Sciatic nerve (tissue), 2 donors: Measurements from ENCODE around the gene PARD3B. TPM values are rescaled to one million over a fixed set of nuclear protein-coding genes. Genes with fewer than 3 reads are reported as not detected.

Experiments
- ATAC-seq: fragments of 200-7000 bp; cut with Tn5 transposase; one replicate; pipeline ENCODE4 v1.9.1; 2020; ENCODE audit warnings: mild to moderate bottlenecking, moderate library complexity
- DNase-seq: peaks from one replicate; pipeline ENCODE4 v3.0.0-alpha.2; 2020; ENCODE audit warnings: low spot score
- intact Hi-C: fragments of 100-400 bp; cut with DNase I; formaldehyde crosslinking; loops from one replicate; pipeline ENCODE4 v1.14.2; 2022
- total RNA-seq: library from RNA; stranded (reverse); fragmentation: NEBNext Ultra II Directional; extraction: Animal tissue kit (Norgen Biotek cat#: 25700); gene quantifications from one replicate; pipeline ENCODE4 v1.2.1, GENCODE V29; 2021
- donor health status: DM: no; HTN: no; CAD: no.
- donor health status: DM: no; HTN: no; CAD: no.

Gene PARD3B
- total RNA-seq, 1 donor from 2014 or later = 100 TPM

GRCh38 chr2:204725693-204726360 lies 180.6 kb downstream of the PARD3B start:
- no peak for DNase-seq
- ATAC-seq = no peak
- intact Hi-C loops = no loop called here

GRCh38 chr2:204726831-204727230 lies 181.6 kb downstream of the PARD3B start:
- no peak for DNase-seq
- intact Hi-C loops = no loop called here
- ATAC-seq = no peak

- no peak for DNase-seq
- intact Hi-C loops = no loop called here
- ATAC-seq = no peak
These were observed 182.1 kb downstream of the PARD3B start for GRCh38 chr2:204727368-204727767.

- intact Hi-C loops = no loop called here
- ATAC-seq = no peak
- no peak for DNase-seq
These were observed 185.3 kb downstream of the PARD3B start for GRCh38 chr2:204730603-204731002.

GRCh38 chr2:204732019-204732418 lies 186.7 kb downstream of the PARD3B start:
- no peak for DNase-seq
- peak; percentile 59 for ATAC-seq
- intact Hi-C loops = no loop called here

- no peak for DNase-seq
- ATAC-seq = no peak
- intact Hi-C loops = no loop called here
These were observed 192.0 kb downstream of the PARD3B start for GRCh38 chr2:204737296-204737695.

GRCh38 chr2:204738721-204739120 lies 193.4 kb downstream of the PARD3B start:
- no peak for ATAC-seq
- no peak for DNase-seq
- intact Hi-C loops = no loop called here

- DNase-seq (no peak), ATAC-seq (no peak)
- intact Hi-C loops = no loop called here
These were observed 198.2 kb downstream of the PARD3B start for GRCh38 chr2:204743393-204743960.

GRCh38 chr2:204744506-204744905 lies 199.2 kb downstream of the PARD3B start:
- ATAC-seq = no peak
- intact Hi-C loops = no loop called here
- no peak for DNase-seq

- ATAC-seq = no peak
These were observed 203.0 kb downstream of the PARD3B start for GRCh38 chr2:204748286-204748685.

GRCh38 chr2:204749319-204749718 lies 204.0 kb downstream of the PARD3B start:
- ATAC-seq (no peak), DNase-seq (no peak)
- intact Hi-C loops = no loop called here

More at GRCh38 chr2:204748286-204748685, 203.0 kb downstream of the PARD3B start:
- DNase-seq = no peak
- intact Hi-C loops = no loop called here

- intact Hi-C loops = no loop called here
- ATAC-seq (no peak), DNase-seq (no peak)
These were observed 205.1 kb downstream of the PARD3B start for GRCh38 chr2:204750389-204750788.

- DNase-seq = no peak
- ATAC-seq = no peak
- intact Hi-C loops = no loop called here
These were observed 206.2 kb downstream of the PARD3B start for GRCh38 chr2:204751472-204751871.

- ATAC-seq (no peak), DNase-seq (no peak)
- intact Hi-C loops = no loop called here
These were observed 208.6 kb downstream of the PARD3B start for GRCh38 chr2:204753841-204754240.

- intact Hi-C loops = no loop called here
- DNase-seq (no peak), ATAC-seq (no peak)
These were observed 209.6 kb downstream of the PARD3B start for GRCh38 chr2:204754898-204755297.

- DNase-seq (no peak), ATAC-seq (no peak)
- intact Hi-C loops = no loop called here
These were observed 218.9 kb downstream of the PARD3B start for GRCh38 chr2:204763974-204764703.

GRCh38 chr2:204770735-204771134 lies 225.5 kb downstream of the PARD3B start:
- ATAC-seq (no peak), DNase-seq (no peak)
- intact Hi-C loops = no loop called here

GRCh38 chr2:204771721-204772120 lies 226.4 kb downstream of the PARD3B start:
- no peak for DNase-seq
- intact Hi-C loops = no loop called here
- no peak for ATAC-seq

- DNase-seq (no peak), ATAC-seq (no peak)
- intact Hi-C loops = no loop called here
These were observed 227.3 kb downstream of the PARD3B start for GRCh38 chr2:204772546-204772945.

GRCh38 chr2:204775766-204776165 lies 230.5 kb downstream of the PARD3B start:
- DNase-seq (no peak), ATAC-seq (no peak)
- intact Hi-C loops = no loop called here
